Body of pancreas (tissue), 4 donors: ENCODE measurements around the gene DCTN1.

Experiments
- POLR2A ChIP-seq, 3 donors: fragments of 450-650 bp; IDR thresholded peaks; one replicate each; pipeline ENCODE4 v1.6.1; 2016; ENCODE audit warnings: antibody characterized with exemption in 3 of 3, mild to moderate bottlenecking in 2 of 3
- TF ChIP-seq, protein P1 (sequence below), 7 experiments: fragments of 450-650 bp in 4 of 7; fragments of 200-600 bp in 3 of 7; sonication (generic) in 3 of 7; IDR thresholded peaks; one replicate each; pipeline ENCODE4 v1.5.1; 2016 to 2019; ENCODE audit warnings: antibody characterized with exemption in 7 of 7

DNA sequence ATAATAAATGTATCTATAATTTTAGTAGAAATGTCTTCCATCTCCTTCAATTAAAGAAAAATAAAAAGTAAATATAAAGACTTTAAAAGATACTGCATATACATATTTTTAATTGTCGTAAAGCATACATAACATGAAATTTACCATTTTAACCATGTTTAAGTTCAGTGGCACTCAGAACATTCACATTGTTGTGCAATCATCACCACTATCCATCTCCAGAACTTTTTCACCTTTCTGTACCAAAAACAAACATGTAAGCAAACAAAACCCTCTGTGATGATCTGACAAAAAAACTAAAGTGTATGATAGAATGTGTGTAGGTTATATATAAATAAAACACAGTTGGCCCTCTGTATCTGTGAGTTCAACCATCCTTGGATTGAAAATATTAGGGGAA is 13.4 kb upstream of the DCTN1 start:
- TF ChIP-seq, protein P1, sequence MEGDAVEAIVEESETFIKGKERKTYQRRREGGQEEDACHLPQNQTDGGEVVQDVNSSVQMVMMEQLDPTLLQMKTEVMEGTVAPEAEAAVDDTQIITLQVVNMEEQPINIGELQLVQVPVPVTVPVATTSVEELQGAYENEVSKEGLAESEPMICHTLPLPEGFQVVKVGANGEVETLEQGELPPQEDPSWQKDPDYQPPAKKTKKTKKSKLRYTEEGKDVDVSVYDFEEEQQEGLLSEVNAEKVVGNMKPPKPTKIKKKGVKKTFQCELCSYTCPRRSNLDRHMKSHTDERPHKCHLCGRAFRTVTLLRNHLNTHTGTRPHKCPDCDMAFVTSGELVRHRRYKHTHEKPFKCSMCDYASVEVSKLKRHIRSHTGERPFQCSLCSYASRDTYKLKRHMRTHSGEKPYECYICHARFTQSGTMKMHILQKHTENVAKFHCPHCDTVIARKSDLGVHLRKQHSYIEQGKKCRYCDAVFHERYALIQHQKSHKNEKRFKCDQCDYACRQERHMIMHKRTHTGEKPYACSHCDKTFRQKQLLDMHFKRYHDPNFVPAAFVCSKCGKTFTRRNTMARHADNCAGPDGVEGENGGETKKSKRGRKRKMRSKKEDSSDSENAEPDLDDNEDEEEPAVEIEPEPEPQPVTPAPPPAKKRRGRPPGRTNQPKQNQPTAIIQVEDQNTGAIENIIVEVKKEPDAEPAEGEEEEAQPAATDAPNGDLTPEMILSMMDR (IDR thresholded peaks at IDR 0.05), result no peak
- TF ChIP-seq POLR2A (IDR thresholded peaks at IDR 0.05), result no peak
